CD4-positive, alpha-beta T cell treated with Interleukin-15 for 4 hours (primary cell): ENCODE measurements around the gene CLIC4.
"Not testable (repeated sequence)": the region's sequence is repeated elsewhere in the genome, so short reads cannot be mapped to it uniquely, and the experiment has no call there.

ENCODE experiments used
- DNase-seq: peaks from one replicate; pipeline ENCODE4 v3.0.0-alpha.2; 2020; ENCODE audit warnings: low spot score

Gene CLIC4

DNA sequence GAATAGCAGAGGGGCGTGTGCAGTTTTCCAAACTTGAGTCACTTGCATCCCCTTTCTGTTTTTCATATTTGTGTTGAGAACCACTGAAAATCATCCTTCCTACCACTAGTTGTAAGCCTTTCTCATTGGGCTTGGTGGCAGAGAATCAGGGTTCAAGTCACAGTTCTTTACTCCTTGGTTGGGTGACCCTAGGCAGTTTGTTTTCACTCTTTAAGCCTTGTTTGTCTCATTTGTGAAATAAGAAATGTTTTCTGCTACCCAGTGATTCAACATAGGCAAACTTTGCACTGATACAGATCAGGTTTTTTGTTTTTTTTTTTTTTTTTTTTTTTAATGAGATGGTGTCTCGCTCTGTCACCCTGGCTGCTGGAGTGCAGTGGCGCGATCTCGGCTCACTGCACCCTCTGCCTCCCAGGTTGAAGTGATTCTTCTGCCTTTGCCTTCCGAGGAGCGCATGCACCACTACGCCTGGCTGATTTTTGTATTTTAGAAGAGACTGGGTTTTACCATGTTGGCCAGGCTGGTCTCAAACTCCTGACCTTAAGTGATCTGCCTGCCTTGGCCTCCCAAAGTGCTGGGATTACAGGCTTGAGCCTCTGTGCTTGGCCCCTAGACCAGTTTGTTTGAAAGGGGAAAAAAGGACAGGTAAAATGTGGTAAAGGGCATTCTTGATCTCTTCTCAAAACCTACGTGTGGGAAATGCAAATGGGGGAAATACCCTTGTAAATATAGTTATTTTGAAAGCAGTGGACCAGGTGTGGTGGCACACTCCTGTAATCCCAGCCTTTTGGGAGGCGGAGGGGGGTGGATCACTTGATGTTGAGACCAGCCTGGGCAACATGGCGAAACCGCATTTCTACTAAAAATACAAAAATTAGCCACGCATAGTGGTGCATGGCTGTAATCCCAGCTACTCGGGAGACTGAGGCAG is 3.2 kb downstream of the CLIC4 start:
- DNase-seq: no peak

DNA sequence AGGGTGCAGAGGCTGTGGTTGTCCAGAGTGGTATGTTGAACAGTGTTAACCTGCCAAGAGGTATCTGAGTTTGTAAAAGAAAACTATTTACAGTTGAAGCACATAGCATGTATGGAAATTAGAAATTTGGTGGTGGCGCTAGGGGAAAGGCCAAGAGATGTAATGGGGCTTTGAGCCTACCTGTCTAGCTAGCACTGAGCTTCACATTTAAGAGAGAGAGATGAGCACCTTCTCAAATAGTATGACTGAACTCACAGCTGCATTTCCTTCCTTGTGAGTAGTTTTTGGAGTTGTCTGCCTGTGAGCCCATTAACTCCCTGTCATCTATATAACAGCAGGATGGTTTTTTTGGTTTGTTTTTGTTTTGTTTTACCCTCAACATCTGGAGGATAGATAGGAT is 4.0 kb downstream of the CLIC4 start:
- no peak for DNase-seq

DNA sequence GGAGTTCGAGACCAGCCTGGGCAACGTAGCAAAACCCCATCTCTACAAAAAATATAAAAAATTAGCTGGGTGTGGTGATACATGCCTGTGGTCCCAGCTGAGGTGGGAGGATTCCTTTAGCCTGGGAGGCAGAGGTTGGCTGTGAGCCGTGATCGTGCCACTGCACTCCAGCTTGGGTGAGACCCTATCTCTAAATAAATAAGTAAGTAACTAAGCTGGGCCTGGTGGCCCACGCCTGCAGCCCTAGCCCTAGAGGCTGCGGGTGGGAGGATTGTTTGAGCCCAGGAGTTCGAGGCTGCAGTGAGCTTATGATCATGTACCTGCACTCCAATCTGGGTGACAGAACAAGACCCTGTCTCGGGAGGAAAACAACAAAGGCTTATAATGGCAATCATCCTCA is 4.6 kb downstream of the CLIC4 start:
- DNase-seq: no peak

DNA sequence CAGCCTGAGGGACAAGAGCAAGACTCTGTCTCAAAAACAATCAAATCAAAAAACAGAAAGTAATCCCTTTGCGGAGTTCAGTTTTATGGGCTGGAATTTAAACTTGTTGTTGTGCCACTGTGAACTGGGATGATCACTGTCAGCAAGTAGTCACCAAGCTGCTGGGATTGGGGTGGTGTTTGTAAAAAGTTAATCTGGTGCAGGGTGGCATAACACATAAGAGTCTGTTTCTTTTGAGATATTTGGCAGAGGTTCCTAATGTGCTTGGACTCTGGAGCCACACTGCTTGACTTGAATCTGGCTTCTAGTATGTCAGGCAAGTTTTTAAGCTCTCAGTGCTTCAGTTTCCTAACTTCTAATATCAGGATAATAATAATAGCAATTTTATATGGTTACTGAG is 6.6 kb downstream of the CLIC4 start:
- no peak for DNase-seq

DNA sequence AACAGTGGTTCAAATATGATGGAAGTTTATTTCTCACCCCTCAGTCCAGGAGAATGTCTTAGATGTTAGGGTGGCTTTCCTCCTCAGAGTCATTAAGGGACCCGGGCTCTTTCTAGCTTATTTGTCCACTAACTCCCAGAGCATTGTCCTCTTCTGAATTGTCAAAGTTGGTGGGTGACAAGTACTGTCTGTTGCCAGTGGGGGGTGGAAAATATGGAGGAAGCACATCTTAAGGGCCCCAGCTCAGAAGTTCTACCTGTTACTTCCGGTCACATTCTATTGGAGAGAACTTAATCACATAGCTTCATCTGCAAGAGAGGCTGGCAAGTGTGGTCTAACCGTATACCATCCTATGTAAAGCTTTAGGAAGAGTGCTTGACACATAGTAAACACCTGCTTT is 7.1 kb downstream of the CLIC4 start:
- DNase-seq: no peak

DNA sequence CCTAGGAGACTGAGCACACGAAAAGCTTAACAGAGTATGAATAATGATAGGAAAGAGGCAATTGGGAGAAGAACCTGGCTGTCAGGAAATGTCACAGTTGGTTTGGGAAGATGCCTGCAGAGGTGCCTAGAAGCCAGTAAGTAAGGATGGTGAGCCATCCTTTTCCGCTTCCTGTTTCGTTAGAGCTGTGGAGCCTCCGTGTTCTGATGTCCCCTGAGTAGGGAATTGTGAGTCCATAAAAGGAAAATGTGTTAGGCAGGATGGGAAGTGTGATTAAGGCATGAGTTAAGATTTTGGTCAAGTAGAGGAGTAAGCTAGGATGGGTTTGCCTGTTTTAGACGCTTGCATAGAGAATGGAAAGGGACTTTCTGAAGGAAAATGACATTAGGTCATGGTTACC is 9.0 kb downstream of the CLIC4 start:
- DNase-seq: no peak

DNA sequence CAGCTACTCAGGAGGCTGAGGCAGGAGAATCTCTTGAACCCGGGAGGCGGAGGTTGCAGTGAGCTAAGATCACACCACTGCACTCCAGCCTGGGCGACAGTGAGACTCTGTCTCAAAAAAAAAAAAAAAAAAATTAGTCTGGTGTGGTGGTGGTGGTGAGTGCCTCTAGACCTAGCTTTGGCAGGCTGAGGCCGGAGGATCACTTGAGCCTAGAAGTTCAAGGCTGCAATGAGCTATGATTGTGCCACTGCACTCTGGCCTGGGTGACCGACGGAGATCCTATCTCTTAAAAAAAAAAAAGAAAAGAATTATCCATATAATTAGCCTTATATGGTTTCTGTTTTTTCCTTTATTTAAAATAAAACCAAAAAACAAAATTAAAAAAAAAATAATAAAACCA is 10.1 kb downstream of the CLIC4 start:
- DNase-seq: not testable (repeated sequence)

DNA sequence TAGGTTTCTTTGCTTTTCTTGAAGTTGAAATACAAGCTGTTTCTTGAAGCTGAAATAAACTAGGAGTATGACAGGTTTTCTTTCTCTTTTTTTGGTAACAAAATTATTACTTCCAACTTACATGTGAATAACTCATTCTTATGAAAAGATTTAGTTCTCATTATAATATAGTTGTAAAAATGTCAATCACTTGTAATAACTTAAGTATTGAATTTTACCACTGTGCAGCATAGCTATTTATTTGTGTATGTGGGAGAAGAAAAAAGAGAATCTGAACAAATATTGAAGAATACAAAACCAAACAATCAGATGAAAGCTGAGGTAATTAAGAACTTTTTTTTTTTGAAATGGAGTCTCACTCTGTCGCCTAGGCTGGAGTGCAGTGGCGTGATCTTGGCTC is 11.1 kb downstream of the CLIC4 start:
- DNase-seq: no peak

DNA sequence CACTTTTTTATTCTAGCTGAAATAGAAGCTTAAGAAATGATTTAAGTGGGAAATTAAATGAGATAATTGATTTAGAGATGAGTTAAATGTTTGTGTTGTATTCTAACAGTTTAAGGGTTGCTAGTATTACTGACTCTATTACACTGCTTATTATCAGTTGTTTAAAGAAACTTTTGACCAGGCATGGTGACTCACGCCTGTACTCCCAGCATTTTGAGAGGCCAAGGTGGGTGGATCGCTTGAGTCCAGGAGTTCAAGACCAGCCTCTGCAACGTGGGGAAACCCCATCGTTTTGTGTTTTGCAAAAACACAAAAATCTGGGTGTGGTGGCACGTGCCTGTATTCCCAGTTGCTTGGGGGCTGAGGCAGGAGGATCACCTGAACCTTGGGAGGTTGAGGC is 14.2 kb downstream of the CLIC4 start:
- DNase-seq: no peak

DNA sequence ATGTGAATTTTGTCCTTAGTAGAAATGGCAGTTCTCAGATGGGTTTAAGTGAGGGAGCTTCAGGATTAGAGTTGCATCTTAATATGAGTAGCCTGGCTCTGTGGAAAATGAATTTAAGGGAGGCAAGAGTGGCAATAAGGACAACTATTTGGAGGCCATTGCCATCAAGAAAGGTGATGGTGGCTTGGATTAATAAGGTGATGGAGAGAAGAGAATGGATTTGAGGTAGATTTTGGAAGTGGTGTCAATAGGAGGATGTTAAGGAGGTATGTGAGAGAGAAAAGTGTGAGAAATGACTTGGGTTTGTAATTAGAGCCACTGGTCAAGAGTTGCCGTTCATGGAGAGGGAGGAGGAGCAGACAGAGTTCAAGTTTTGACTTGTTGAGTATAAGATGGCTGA is 16.3 kb downstream of the CLIC4 start:
- no peak for DNase-seq

DNA sequence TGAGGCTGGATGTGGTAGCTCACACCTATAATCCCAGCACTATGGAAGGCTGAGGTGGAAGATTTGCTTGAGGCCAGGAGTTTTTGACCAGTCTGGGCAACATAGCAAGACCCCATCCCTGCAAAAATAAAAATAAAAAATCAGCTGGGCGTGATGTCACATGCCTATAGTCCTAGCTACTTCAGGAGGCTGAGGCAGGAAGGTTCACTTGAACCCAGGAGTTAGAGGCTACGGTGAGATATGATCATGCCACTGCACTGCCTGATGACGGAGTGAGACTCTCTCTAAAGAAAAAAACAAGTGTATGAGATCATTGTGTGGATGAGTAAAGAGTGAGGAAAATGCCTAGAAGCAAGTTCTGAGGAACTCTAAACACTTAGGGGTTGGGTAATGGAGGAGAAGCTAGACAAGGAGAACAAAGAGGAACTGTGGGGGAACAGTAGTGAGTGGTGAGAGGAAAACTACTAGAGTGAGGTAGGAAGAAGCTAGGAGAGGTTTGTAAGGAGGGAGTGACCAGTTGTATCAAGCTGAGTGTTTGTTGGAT is 17.0 kb downstream of the CLIC4 start:
- no peak for DNase-seq

DNA sequence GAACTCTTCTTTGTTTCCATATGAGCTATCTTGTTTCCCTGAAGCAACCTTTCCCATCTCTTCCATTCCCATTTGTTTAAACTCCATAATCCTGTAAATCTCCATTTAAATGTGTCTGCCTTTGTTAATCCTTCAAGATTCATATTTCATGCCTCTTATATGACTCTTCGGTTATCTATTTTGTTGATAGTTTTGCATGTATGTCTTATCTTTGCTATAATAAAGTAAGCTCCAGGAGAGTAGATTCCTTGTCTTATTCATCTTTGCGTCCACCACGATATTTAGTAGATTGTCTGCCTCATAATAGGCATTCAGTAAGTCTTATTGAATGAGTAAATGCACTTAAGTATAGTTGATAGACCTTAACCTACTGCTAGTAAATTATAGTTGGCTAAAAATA is 18.4 kb downstream of the CLIC4 start:
- no peak for DNase-seq

DNA sequence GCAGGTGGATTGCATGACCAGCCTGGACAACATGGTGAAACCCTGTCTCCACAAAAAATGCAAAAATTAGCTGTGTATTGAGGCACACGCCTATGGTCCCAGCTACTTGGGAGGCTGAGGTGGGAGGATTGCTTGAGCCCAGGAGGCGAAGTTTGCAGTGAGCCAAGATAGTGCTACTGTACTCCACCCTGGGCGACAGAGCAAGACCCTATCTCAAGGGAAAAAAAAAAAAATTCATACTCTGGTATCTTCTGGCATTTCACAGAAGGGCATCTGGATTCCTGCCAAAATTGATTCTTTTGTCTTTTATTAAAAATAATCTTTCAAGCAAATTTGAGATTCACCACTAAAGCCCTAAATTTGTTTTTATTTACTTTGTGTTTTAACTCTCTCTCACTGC is 19.2 kb downstream of the CLIC4 start:
- no peak for DNase-seq

DNA sequence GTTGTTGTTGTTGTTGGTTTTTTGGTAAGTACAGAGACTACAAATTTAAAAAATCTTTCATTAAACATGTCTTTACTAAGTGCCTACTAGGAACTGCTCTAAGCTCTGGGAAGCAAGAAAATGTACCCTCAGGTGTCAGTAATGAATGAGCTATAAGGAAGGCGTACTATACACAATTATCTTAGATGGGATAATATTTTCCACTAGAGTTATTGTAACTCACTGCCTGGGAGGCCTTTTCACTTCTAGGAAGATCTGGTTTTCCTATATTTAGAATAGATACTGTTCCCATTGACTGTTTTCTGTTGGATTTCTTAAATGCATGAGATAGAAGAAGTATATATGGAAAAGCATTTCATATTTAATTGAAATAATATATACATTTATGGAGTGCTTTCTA is 19.6 kb downstream of the CLIC4 start:
- DNase-seq: no peak

DNA sequence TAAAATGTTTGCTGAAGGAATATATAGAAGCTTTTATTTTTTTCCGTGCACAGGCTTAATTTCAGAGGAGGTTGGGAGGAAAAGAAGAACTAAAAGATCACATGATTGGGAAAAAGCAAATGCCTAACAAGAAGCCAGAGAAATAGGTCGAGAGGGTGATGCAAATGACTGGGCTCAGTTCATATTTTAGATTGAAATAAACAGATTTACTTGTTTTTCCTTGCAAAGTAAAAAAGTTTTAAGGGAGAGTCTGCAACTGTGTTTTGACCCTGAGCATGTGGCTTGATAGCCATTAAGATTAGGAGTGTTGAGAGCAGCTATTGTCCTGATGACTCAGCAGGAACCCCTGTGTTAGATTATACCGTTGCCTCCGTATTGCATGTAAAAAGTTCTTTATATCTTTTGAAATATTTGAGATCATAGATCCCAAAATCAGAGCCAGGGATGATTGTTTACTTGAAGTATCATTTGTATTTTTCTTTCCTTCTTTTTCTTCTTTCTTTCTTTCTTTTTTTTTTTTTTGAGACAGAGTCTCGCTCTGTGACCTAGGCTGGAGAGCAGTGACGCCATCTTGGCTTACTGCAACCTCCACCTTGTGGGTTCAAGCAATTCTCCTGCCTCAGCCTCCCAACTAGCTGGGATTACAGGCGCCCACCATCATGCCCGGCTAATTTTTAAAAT is 20.2 kb downstream of the CLIC4 start:
- DNase-seq: no peak

DNA sequence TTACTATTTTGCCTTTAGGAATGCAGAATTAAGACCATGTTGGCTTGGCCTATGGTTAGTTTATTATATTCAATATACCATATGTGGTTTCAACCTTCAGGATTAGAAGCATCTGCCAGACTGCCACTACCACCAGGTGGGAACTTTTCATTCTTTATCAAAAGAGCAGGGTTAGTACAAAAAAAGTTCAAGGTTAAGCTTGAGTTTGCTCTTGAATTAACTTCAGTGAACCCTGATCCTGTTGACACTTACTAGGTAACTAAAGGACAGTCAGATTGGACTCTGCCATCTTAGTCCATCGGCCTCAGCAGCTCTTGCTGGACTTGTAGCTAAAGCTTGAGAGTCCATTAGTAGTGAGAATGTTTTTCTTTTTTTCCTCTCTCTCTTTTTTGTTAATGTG is 22.1 kb downstream of the CLIC4 start:
- DNase-seq: no peak

DNA sequence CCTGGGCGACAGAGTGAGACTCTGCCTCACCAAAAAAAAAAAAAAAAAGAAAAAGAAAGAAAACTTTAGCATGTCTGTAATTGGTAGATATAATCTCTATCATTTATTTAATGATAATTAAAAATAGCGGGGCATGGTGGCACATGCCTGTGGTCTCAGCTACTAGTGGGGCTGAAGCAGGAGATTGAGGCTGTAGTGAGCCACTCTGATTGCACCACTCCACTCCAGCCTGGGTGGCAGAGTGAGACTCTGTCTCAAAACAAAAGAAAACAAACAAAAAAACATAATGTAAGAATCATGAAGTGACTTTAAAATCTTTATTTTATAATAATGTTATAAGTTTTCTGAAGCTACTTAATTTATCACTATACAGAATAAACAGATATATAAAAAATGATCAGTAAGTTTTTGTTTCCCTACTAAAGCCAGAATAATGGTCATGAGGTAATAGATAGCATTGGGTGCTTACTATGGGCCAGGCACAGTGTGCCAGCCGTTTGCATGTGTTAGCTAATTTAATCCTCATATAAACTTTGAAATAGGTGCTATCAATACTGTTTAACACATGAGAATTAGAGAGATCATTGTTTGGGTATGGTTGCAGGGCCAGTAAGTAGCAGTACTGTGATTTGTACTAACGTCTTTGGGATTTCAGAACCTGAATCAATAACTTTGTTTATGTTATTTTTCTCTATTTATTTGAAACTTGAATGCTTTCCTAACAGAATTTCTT is 23.8 kb downstream of the CLIC4 start:
- DNase-seq: no peak

DNA sequence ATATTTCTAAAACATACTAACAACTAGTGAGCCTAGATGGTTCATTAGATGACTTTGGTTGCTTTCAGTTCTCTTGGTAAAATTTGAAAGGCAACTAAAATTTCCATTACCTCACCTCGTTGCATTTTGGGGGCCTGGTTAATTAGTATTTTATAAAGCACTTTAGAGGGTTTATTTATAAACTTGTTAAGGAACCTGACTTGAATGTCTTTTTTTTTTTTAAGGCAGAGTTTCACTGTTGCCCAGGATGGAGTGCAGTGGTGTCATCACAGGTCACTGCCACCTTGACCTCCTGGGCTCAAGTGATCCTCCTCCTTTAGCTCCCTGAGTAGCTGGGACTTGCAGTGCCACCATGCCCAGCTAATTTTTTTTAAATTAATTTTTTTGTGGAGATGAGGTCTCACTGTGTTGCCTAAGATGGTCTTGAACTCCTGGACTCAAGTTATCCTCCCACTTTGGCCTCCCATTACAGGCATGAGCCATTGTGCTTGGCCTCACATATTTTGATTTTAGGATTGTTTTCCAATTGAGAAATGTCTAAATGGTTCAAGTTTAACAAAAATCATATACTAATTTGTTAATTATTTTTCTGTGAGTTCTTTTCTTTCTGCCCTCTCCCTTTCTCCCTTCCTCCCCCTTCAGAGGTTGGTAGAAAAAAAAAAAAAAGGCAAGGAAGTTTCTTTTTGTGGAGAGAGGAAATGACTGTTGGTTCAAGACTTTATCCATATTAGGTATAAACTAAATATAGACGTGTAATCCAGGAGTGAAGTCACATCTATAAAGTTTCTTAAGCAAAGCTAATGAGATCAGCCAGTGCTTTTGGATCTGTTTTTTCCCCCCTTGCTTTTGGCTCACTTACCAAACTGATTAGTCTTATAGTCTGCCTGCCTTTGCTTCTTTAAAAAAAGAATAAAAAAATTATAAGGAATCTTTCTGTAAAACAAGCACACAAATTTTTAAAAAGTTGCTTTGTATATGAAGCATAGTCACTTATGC is 24.7 kb downstream of the CLIC4 start:
- DNase-seq: no peak

DNA sequence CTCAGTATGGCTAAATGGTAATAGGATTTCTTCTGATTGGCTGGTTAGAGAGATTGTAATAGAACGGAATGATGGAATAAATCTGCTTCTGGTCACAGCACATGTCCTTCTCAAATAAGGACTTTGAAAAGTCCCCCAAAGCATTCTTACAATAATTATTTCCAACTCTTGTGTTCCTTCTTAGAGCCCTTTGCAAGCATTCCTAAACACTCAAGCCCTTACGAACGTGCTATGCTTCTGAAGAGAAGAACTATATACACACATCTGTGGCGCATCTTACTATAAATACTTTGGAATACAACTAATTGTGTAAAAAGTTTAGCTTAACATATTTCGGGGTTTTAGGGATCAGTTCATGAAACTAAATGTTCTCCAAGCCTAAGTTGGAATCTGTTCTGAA is 25.6 kb downstream of the CLIC4 start:
- DNase-seq: no peak

DNA sequence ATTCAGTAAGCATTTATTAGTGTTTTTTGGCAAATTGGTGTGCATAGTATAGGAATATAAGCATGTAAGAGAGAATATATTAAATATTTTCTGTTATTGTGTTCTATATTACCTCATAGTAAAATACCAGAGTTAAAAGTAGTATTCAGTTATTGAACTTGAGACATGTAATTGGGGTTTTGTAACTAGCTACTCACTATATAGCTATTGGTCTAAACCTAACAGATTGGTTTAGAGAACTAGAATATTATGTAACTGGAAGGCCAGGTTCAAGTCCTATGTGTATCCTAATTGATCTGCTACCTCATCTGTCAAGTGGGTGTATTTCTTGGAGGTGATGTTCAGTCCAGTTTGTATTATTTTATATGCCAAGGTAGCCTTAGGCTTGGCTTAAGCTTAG is 26.3 kb downstream of the CLIC4 start:
- no peak for DNase-seq

DNA sequence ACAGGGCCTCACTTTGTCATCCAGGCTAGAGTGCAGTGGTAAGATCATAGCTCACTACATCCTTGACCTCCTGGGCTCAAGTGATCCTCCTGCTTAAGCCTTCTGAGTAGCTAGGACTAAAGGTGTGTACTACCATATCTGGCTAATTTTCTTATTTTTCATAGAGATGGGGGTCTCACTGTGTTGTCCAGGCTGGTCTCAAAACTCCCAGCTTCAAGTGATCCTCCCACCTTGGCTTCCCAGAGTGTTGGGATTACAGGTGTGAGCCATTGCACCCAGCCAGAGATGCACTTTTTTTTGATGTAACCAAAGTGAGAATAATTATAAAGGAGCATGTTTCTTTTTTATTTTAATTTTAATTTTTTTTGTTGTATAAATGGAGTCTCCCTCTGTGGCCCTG is 28.4 kb downstream of the CLIC4 start:
- DNase-seq: no peak
